GM21360 (cell line): ENCODE data around the gene AKIP1.
"Not testable (repeated sequence)": the region's sequence is repeated elsewhere in the genome, so short reads cannot be mapped to it uniquely, and the experiment has no call there.

Experiments used
- ATAC-seq: cut with Tn5 transposase; IDR thresholded peaks from one replicate; pipeline ENCODE4 v1.9.1; 2021; ENCODE audit warnings: mild to moderate bottlenecking, moderate library complexity; ENCODE audit not compliant: unreplicated experiment

Gene AKIP1

DNA sequence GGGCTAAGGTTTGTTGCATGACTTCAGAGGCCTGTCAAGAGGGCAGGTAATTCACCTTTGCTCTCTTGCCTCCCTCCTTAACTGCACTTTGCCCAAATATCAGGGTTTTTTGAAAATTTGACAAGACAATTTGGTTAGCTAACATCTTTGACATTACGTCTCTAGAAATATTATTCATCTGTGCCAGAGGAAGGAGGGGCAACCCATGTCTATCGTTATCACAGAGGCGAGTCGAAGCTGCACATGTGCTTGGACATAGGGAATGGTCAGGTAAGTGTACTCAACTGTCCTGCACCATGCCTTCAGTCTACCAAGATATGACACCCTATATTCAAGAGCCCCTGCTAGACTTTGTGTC, 3.7 kb downstream of the AKIP1 start:
- ATAC-seq = no peak

DNA sequence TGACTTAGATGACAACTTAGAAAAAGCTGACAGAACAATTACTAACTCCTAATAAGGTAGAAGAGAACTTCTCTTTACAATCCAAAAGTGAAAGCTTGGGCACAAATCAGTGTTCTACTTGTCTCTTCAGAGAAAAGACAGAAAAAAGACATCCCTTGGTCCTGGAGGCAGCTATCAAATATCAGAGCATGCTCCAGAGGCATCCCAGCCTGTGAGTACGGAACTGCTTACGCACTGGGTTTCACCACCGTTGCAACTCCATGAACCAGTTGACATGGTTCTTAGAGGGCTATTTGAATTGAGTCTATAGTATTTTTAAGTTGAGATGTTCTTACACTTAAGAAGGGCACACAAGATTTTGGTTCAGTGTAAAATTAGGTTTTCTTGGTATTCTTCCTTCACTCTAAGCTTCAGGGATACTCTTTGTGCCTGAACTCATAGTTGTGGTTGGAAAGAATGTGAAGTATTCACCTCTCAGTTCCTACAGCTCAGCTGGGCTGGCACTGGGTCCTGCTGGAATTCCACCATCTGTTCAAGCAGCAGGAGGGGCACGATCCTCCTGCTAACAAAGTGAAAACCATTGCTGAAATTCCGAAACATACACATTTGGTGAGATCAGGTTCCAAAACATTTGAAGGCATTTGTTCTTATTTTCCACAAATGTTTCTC, 6.3 kb downstream of the AKIP1 start:
- ATAC-seq = no peak

DNA sequence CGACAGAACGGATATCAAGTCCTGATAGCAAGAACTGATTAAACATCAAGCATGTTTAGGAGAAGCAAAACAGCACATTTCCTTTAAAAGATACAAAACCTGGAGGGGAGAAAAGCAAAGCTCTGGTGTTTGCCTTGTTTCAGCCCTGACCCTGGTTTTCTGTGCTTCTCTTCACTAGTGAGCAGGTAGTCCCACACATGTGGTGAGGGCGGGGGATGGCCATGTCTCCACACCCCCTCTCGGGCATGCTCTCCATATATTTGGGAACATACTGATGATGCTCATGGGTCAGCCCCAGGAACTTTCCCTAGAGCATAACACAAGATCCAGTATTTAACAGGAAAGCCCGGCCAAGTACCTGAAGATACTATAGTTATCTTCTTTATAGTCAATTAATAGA, 11.7 kb downstream of the AKIP1 start:
- ATAC-seq = no peak

DNA sequence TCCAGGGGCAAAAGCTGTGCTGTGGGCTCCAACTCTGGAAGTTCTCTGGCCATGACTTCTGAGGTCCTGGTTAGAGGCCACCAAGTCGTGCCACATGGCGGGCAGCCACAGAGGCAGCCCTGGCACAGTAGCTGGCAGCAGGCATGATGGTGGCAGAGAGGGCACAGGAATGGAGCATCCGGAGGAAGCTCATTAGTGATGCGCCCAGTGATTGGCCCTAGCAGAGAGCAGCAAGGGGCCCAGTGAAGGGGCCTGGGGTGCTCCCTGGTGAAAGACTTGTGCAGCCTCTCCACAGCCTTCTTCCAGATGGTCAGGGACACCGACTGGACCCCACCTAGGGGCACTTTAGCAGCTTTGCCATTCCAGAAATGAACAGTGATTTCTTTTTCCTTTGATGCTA, 14.7 kb downstream of the AKIP1 start:
- ATAC-seq = no peak

- no peak for ATAC-seq
Observed at GRCh38 chr11:8926236-8926635, 15.2 kb downstream of the AKIP1 start.

DNA sequence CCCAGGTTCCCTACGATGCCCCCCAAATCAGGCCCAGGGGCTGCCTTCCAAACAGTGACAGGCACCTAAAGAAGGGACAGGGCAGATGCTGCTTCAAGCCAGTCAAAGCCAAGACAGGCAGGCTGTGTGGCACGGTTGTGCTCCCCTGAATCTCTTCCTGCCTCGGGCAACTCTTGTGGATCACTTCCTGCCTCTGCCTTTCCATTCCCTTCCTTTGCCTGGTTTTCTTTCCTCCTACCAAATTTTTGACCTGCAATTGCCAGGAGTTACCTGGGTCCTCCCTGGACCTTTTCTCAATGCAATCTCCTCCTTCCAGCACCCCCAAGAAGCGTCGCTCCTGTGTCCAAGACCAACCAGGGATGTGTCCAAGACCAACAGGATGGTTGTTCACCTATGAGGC, 16.2 kb downstream of the AKIP1 start:
- ATAC-seq = no peak

DNA sequence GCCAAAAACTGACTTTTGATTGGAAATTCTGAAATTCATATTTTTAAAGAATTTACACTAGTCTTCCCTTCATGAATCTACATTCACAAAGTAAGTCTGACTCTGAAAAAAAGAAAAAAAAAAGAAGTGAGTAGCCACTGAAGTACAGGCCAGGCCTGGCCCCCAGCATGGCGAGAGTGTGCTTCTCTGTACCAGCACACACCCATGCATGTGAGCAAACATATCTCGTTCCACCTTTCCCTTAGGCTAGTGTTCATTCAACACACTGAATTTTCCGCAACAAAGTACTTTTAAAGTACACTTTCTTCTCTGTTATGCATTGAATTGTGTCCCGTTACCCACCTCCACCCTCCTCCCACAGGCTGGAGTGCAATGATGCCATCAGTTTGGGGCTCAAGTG, 17.2 kb downstream of the AKIP1 start:
- ATAC-seq = no peak

GRCh38 chr11:8928981-8929615, 18.1 kb downstream of the AKIP1 start:
- ATAC-seq = no peak

DNA sequence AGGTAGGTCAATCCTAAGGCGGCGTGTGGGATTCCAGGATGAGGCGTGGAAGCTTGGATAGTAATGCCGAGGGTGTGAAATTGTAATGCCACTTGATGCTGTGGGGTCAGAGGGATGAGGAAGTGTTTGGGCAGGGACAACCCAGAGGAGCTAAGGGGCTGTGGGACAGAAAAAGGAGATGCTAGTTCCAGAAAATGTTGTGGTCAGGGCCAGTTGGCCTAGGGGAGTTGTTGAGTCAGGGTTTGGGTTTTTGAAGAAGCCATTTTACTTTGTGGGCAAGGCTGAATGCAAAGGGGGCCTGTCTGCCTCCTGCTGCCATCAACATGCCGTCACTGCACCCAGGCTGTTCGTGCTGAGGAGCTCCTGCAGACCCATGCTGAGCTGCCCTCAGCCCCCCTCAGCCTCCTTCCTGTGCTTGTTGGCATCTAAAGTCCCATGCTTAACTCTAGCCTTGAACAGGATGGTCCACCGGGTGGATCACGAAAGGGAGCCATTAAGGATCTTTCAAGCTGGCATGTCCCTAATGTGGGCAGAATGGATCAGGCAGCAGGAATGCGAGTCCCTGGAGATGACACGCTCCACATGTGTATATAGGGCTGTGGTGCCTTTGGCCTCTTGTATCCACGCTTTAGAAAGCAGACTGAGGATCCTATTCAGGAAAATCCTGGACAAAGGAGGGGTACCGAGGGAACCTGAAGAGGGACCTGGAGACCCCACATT, 19.6 kb downstream of the AKIP1 start:
- ATAC-seq = no peak

DNA sequence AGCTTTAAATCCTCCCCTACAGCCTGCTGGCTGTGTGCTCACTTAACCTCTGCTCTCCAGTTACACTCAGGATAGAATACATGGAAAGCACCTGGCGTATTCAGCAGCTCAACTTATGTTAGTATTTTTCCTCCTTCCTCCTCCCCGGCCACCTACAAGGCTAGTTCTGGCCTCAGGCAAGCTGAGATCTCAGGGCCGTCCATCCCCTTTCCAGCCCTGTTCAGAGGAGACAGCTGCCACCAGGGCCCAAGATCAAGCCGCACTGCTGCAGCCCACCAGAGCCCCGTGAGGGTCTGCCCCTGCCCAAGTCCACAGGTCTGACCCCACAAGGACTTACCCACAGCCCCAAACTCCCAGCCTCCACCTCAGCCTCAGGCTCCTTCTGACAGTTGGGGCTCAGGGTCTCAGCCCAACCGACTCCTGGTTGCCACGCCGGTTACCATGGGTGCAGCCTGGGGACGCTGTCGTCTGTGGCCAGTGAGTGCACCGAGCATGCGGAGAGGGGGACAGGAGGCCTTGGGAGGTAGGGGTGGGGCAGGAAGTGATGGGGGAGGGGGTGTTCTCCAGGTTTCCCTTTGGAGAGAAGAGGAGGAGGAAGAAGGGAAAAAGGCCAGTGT, 21.7 kb downstream of the AKIP1 start, which contains the start of gene C11orf16:
Gene C11orf16 (minus strand): TSS at position 384 of the 617 bp plus-strand sequence. CDS start 639 bp downstream, outside the sequence.
- ATAC-seq = no peak

GRCh38 chr11:8933931-8934330, 22.9 kb downstream of the AKIP1 start:
- ATAC-seq = no peak

DNA sequence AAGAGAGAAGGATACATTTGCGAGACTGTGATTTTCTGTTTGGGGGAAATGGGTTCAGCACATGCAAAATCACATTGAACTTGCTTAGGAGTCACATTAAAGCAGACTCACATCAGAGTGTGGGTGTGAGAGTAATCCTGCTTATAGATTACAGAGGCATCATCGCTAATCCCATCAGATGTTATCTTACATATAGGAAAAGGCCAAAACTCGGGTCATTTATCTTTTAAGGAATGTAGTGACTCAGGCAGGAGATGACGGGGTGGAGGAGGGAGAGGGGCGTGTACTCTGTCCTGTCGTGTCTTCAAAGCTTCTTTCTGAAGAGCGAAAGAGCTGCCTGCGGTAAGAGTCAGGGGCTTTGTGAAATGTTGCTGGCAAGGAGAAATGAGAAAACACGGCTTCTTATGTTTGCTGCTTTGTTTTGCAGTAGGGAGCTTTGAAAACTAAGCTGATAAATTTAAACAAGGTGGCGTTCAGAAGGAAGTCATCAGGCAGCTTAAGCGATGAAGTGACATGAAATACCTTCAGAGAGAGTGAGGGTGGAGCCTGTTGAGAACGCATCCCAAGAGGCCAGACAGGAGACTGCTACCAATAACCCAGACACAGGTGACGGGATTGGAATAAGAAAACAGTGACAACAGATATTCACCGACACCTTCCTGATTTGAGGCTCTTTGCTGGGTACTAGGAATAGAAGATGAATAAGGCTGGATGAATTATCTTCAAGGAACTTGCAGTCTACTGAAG, 23.9 kb downstream of the AKIP1 start:
- no peak for ATAC-seq

- not testable (repeated sequence) for ATAC-seq
Observed at GRCh38 chr11:8935789-8936188, 24.8 kb downstream of the AKIP1 start.

- no peak for ATAC-seq
Observed at GRCh38 chr11:8937159-8937558, 26.2 kb downstream of the AKIP1 start.

- ATAC-seq = no peak
Observed at GRCh38 chr11:8937659-8938058, 26.7 kb downstream of the AKIP1 start.

DNA sequence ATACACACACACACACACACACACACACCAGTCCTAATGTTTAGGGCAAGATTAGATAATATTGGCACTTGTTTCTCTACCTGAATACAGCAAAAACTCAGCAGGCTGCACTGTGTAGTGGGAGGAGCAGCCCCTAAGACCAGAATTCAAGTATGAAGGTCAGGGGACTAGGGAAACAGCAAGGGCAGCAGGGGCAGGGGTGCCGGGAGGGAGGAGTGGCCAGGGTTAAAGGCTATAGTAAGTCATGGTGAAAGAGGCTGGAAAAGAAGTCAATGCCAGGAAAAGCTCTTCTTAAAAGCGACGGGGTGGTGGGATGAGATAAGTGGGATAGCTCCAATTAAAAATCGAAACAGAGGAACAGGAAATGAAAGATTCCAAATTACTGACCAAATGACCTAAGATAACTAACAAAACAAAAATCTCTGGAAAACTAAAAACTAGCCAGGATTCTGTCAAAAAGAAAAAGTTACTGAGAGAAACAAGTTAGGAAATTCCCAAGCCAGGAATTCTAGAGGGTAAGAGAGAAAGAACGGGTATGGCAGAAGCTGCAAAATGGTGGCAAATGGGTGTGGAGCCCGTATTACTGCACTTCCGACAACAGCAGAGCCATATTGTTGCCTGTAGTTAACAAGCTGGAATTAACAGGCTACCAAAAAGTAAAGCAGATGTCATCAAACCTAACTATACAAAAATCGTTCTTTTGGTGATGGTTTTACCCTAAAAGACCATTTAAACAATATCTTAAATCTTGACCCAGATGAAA, 30.5 kb downstream of the AKIP1 start:
- ATAC-seq = no peak

DNA sequence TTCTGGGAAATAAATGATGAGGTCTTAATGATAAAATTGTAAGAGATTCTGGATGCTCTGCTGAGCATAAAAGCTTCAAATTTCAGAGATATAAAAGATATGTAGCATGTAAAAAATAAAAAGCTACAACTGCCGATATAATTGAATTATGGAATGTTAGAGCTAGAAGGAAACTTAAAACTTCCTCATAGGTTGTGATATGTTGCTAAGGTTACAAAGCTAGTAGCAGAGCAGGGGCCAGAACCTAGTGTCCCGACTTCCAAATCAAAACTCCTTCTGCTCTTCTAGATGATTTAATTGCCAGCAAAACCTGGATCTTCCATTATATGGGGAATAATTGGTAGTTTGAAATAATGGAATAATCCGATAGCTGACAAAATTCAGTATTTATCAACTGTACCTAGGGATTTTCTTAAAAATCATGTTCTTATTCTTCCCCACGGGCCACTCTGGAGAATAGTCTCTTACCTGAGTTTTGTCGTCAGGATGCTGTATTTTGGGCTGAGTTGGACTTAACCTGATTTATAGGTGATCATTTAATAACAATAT, 31.6 kb downstream of the AKIP1 start, which contains the start of gene ASCL3:
Gene ASCL3 (minus strand): TSS at position 499 of the 549 bp plus-strand sequence. CDS start 4,855 bp downstream, outside the sequence.
- no peak for ATAC-seq

DNA sequence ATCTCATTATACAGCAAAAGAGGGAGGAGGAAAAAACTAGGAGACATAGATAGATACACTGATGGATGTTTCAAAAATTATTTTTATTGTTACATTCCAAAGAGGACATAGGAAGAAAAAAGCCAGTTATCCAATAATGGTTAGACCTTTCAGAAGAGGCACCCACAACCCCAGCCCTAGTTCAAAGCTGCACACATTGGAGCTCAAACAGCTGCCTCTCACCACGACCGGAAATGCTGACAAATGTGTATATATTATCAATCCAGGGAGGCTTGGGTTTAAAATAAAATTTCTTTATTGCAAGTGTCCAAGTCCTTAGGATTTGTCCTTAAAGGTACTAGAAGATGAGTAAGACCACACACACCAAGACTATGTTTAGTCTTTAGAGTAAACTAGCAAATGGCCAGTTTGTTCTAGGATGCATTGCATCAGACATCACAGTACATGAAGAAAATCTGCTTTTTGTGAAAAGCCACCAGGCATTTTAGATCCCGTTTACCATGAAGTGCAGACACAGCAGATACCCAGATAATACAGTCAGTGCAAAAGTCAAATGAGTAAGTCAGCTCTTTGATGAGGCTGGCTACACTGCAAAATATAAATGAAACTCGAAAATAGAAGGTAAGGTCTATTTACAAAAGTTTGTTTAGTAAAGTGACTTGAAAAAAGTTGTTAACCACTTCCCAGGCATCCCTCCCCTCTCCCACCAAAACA, 36.4 kb downstream of the AKIP1 start:
- no peak for ATAC-seq

GRCh38 chr11:8948886-8949285, 37.9 kb downstream of the AKIP1 start:
- no peak for ATAC-seq
